Activated naive CD8-positive, alpha-beta T cell treated with anti-CD3 and anti-CD28 coated beads, Interleukin-2, amount 50 U/mL, for 16 hours (primary cell): ENCODE measurements around the gene MANSC1.
"Not testable (repeated sequence)": the region's sequence is repeated elsewhere in the genome, so short reads cannot be mapped to it uniquely, and the experiment has no call there.

ENCODE experiments used
- DNase-seq: peaks from one replicate; pipeline ENCODE4 v3.0.0-alpha.2; 2020; ENCODE audit warnings: low read depth, low spot score

The MANSC1 gene

GRCh38 chr12:12326262-12326661 lies 23.8 kb downstream of the MANSC1 start:
- no peak for DNase-seq

- no peak for DNase-seq
These were observed 26.5 kb downstream of the MANSC1 start for GRCh38 chr12:12323591-12323990.

GRCh38 chr12:12323118-12323517 lies 26.9 kb downstream of the MANSC1 start:
- DNase-seq: no peak

- no peak for DNase-seq
These were observed 30.4 kb downstream of the MANSC1 start for GRCh38 chr12:12319451-12320183.

- no peak for DNase-seq
These were observed 34.2 kb downstream of the MANSC1 start for GRCh38 chr12:12315838-12316237.

GRCh38 chr12:12310695-12311094 lies 39.3 kb downstream of the MANSC1 start:
- DNase-seq: not testable (repeated sequence)

- no peak for DNase-seq
These were observed 44.3 kb downstream of the MANSC1 start for GRCh38 chr12:12305568-12306300.

- no peak for DNase-seq
These were observed 47.1 kb downstream of the MANSC1 start for GRCh38 chr12:12302976-12303375.

GRCh38 chr12:12301122-12301521 lies 48.9 kb downstream of the MANSC1 start:
- no peak for DNase-seq

- no peak for DNase-seq
These were observed 52.7 kb downstream of the MANSC1 start for GRCh38 chr12:12297201-12297830.

GRCh38 chr12:12294215-12295005 lies 55.6 kb downstream of the MANSC1 start:
- no peak for DNase-seq

- no peak for DNase-seq
These were observed 59.8 kb downstream of the MANSC1 start for GRCh38 chr12:12290206-12290605.

GRCh38 chr12:12286441-12286840 lies 63.6 kb downstream of the MANSC1 start:
- DNase-seq: no peak

GRCh38 chr12:12282761-12283425 lies 67.1 kb downstream of the MANSC1 start:
- DNase-seq: no peak

GRCh38 chr12:12282202-12282601 lies 67.8 kb downstream of the MANSC1 start:
- DNase-seq: no peak

- DNase-seq: no peak
These were observed 68.9 kb downstream of the MANSC1 start for GRCh38 chr12:12281134-12281533.

GRCh38 chr12:12278899-12279298 lies 71.1 kb downstream of the MANSC1 start:
- DNase-seq: no peak
